HCT116 (cell line): Measurements from ENCODE around the gene GRM4. TPM values are rescaled to one million over a fixed set of nuclear protein-coding genes. Genes with fewer than 3 reads are reported as not detected.

Experiments used
- ATAC-seq: fragments of 200-7000 bp; cut with Tn5 transposase; 2 replicates; pipeline ENCODE4 v1.9.1; 2020; ENCODE audit warnings: mild to moderate bottlenecking, moderate library complexity
- BruUV-seq: library from RNA; stranded (reverse); fragments of 400-500 nt; replicated peaks from 2 replicates; lab custom pipeline; 2021; lab: Mats Ljungman, UMichigan
- CTCF ChIA-PET: fragments of 300-600 bp; sonication (Branson Sonifier 250); formaldehyde crosslinking; loops from one replicate; lab custom pipeline; 2021; ENCODE audit warnings: antibody characterized with exemption; lab: Charles Lee
- POLR2A ChIA-PET: fragments of 300-600, 350-600 bp; sonication (Branson Sonifier 250); formaldehyde crosslinking; loops from one replicate; lab custom pipeline; 2021; ENCODE audit warnings: antibody characterized with exemption; lab: Charles Lee
- RAD21 ChIA-PET, 2 experiments: fragments of 300-600 bp; sonication (Branson Sonifier 250); formaldehyde crosslinking; loops; one replicate each; lab custom pipeline; 2023; ENCODE audit warnings: low total read pairs in 2 of 2; ENCODE audit not compliant: uncharacterized antibody in 2 of 2, unreplicated experiment in 2 of 2, low non-redundant PET in 1 of 2; lab: Charles Lee
- DNase-seq: peaks from one replicate; pipeline ENCODE4 v3.0.0-alpha.2; 2010; ENCODE audit warnings: low read depth, low spot score
- H2AFZ ChIP-seq: fragments of 200-600 bp; shearing (Covaris generic), sonication (generic); 2 replicates; pipeline ENCODE4 v1.6.1; 2017; ENCODE audit warnings: low read depth, mixed run types, mixed read lengths, antibody characterized with exemption, low read length; ENCODE audit not compliant: poor library complexity, severe bottlenecking
- H3K27ac ChIP-seq: 2 replicates; pipeline ENCODE4 v1.5.1; 2012; ENCODE audit warnings: low read depth, low read length
- H3K27me3 ChIP-seq: fragments of 200-600 bp; sonication (generic); 2 replicates; pipeline ENCODE4 v1.6.1; 2016; ENCODE audit warnings: mixed run types, low read length, mixed read lengths; ENCODE audit not compliant: insufficient read depth
- H3K36me3 ChIP-seq, 2 experiments: fragments of 200-500 bp in 1 of 2; fragments of 200-600 bp in 1 of 2; sonication (Bioruptor generic) in 1 of 2; sonication (generic) in 1 of 2; 2 replicates each; pipeline versions ENCODE4 v1.5.1 to v1.6.1; 2014 to 2016; ENCODE audit warnings: low read length in 2 of 2, inconsistent platforms in 1 of 2, mixed read lengths in 1 of 2, mixed run types in 1 of 2; ENCODE audit not compliant: insufficient read depth in 2 of 2, control insufficient read depth in 1 of 2
- H3K4me1 ChIP-seq, 2 experiments: fragments of 200-600 bp in 1 of 2; sonication (generic) in 1 of 2; 2 replicates each; pipeline versions ENCODE4 v1.5.1 to v1.6.1; 2012 to 2017; ENCODE audit warnings: low read length in 2 of 2, inconsistent platforms in 1 of 2, mild to moderate bottlenecking in 1 of 2, mixed read lengths in 1 of 2, mixed run types in 1 of 2, moderate library complexity in 1 of 2; ENCODE audit not compliant: insufficient read depth in 2 of 2, control insufficient read depth in 1 of 2
- H3K4me2 ChIP-seq: fragments of 200-600 bp; sonication (generic); 2 replicates; pipeline ENCODE4 v1.6.1; 2017; ENCODE audit warnings: mixed run types, low read length, mixed read lengths
- H3K4me3 ChIP-seq, 2 experiments: fragments of 200-600 bp in 1 of 2; sonication (generic) in 1 of 2; replicated peaks in 1 of 2; 2 replicates each; pipeline ENCODE4 v1.5.1; 2011 to 2016; ENCODE audit warnings: low read length in 2 of 2, control low read depth in 1 of 2, low read depth in 1 of 2, mild to moderate bottlenecking in 1 of 2, mixed read lengths in 1 of 2, mixed run types in 1 of 2
- H3K79me2 ChIP-seq: fragments of 200-600 bp; sonication (generic); 2 replicates; pipeline ENCODE4 v1.6.1; 2017; ENCODE audit warnings: mild to moderate bottlenecking, mixed run types, low read length, moderate library complexity, mixed read lengths; ENCODE audit not compliant: insufficient read depth
- H3K9ac ChIP-seq: fragments of 200-600 bp; sonication (generic); 2 replicates; pipeline ENCODE4 v1.6.1; 2016; ENCODE audit warnings: low read length, mixed read lengths
- H3K9me2 ChIP-seq: fragments of 200-600 bp; sonication (generic), shearing (Covaris generic); 2 replicates; pipeline ENCODE4 v1.6.1; 2017; ENCODE audit warnings: mixed run types, mild to moderate bottlenecking, moderate library complexity; ENCODE audit not compliant: insufficient read depth
- H3K9me3 ChIP-seq, 2 experiments: fragments of 200-500 bp in 1 of 2; fragments of 200-600 bp in 1 of 2; sonication (Bioruptor generic) in 1 of 2; sonication (generic) in 1 of 2; 2 replicates each; pipeline ENCODE4 v1.6.1; 2014 to 2017; ENCODE audit warnings: low read length in 2 of 2, mixed read lengths in 2 of 2, inconsistent platforms in 1 of 2, low read depth in 1 of 2, mild to moderate bottlenecking in 1 of 2, mixed run types in 1 of 2, moderate library complexity in 1 of 2; ENCODE audit not compliant: control insufficient read depth in 1 of 2, insufficient read depth in 1 of 2
- H4K20me1 ChIP-seq: fragments of 200-600 bp; sonication (generic), shearing (Covaris generic); 2 replicates; pipeline ENCODE4 v1.6.1; 2017; ENCODE audit warnings: mixed run types, mild to moderate bottlenecking, moderate library complexity; ENCODE audit not compliant: insufficient read depth
- CBX3 ChIP-seq: IDR thresholded peaks from 2 replicates; pipeline ENCODE4 v1.6.1; 2012; ENCODE audit warnings: low read depth
- CTCF ChIP-seq, 3 experiments: fragments of 200-600 bp in 1 of 3; sonication (generic) in 1 of 3; IDR thresholded peaks in 2 of 3; conservative IDR thresholded peaks in 1 of 3; 2 replicates each; pipeline ENCODE4 v1.5.1; 2012 to 2017; ENCODE audit warnings: low read depth in 2 of 3, low read length in 2 of 3, antibody characterized with exemption in 1 of 3, borderline replicate concordance in 1 of 3, control low read depth in 1 of 3, mild to moderate bottlenecking in 1 of 3, mixed read lengths in 1 of 3, mixed run types in 1 of 3, moderate library complexity in 1 of 3; ENCODE audit not compliant: insufficient read depth in 1 of 3
- EGR1 ChIP-seq: IDR thresholded peaks from 2 replicates; pipeline ENCODE4 v1.6.1; 2012; ENCODE audit warnings: low read depth
- EZH2 ChIP-seq: fragments of 200-600 bp; sonication (generic); IDR thresholded peaks from 2 replicates; pipeline ENCODE4 v1.6.1; 2017; ENCODE audit warnings: antibody characterized with exemption, mixed run types
- EZH2phosphoT487 ChIP-seq: fragments of 200-600 bp; IDR thresholded peaks from 2 replicates; pipeline ENCODE4 v1.6.1; 2018; ENCODE audit warnings: antibody characterized with exemption, borderline replicate concordance
- JUND ChIP-seq: IDR thresholded peaks from 2 replicates; pipeline ENCODE4 v1.6.1; 2012
- POLR2A ChIP-seq: IDR thresholded peaks from 2 replicates; pipeline ENCODE4 v1.7.0; 2011; ENCODE audit warnings: borderline replicate concordance; ENCODE audit not compliant: insufficient read depth, insufficient read length; ENCODE audit errors: extremely low read depth
- SIN3A ChIP-seq: IDR thresholded peaks from 2 replicates; pipeline ENCODE4 v1.6.1; 2012; ENCODE audit warnings: low read depth
- SP1 ChIP-seq: IDR thresholded peaks from 2 replicates; pipeline ENCODE4 v1.6.1; 2012; ENCODE audit warnings: low read depth
- YY1 ChIP-seq: IDR thresholded peaks from 2 replicates; pipeline ENCODE4 v1.6.1; 2011; ENCODE audit warnings: low read length, low read depth, moderate library complexity, mild to moderate bottlenecking; ENCODE audit not compliant: insufficient replicate concordance; ENCODE audit errors: extremely low read depth
- ZBTB33 ChIP-seq: IDR thresholded peaks from 2 replicates; pipeline ENCODE4 v1.6.1; 2011; ENCODE audit warnings: mild to moderate bottlenecking, low read length, moderate library complexity; ENCODE audit not compliant: insufficient replicate concordance; ENCODE audit errors: extremely low read depth
- ZNF274 ChIP-seq: fragments of 200-500 bp; sonication (Bioruptor generic); IDR thresholded peaks from 2 replicates; pipeline ENCODE4 v1.6.1; 2014; ENCODE audit warnings: mild to moderate bottlenecking, low read depth, low read length, inconsistent platforms
- intact Hi-C: fragments of 100-400 bp; cut with micrococcal nuclease; formaldehyde crosslinking; loops from 2 replicates; pipeline ENCODE4 v1.10.0; 2022
- total RNA-seq: library from RNA; stranded (reverse); gene quantifications from one replicate; pipeline ENCODE4 v1.2.1, GENCODE V29; 2021; ENCODE audit not compliant: unreplicated experiment

GRM4 gene
- total RNA-seq, 1 experiment from 2014 or later: 2.6 TPM

GRCh38 chr6:34062815-34063214 lies 83.1 kb downstream of the GRM4 start:
- Histone ChIP-seq H3K27me3 (peaks cover 5% of the 10 kb centered on the region; the same call in 1 of the 2 replicates), H3K27ac (no peak overlapping the region), H3K4me3 (no peak overlapping the region), H3K9ac (no peak overlapping the region), H3K36me3 (no peaks in the 10 kb centered on the region), H3K9me3 (no peaks in the 10 kb centered on the region), H3K4me1 (no peaks in the 10 kb centered on the region), H3K9me2 (no peaks in the 10 kb centered on the region), H3K4me2 (no peak overlapping the region), H2AFZ (no peak overlapping the region), H3K79me2 (no peaks in the 10 kb centered on the region), H4K20me1 (no peaks in the 10 kb centered on the region)
- no TSS peak for BruUV-seq
- no peak for DNase-seq
- TF ChIP-seq CTCF (IDR thresholded peaks at IDR 0.05 in 2 of 3, conservative IDR thresholded peaks at IDR 0.05 in 1 of 3; ENCODE audit: borderline replicate concordance in 1 of 3, insufficient read depth in 1 of 3, low read depth in 2 of 3, low read length in 2 of 3): peak in 2 of 3 experiments; percentile 36 to 40; a peak in 3 of 6 replicates
- TF ChIP-seq EZH2: no peak
- TF ChIP-seq YY1: no peak
- no peak for ATAC-seq
- intact Hi-C loops: no loop called here
- CTCF ChIA-PET: no interaction called here
- RAD21 ChIA-PET: no interaction called here
- POLR2A ChIA-PET: no interaction called here

- Histone ChIP-seq H2AFZ (no peak overlapping the region), H3K4me1 (no peaks in the 10 kb centered on the region), H3K79me2 (no peaks in the 10 kb centered on the region), H3K4me2 (no peak overlapping the region), H3K27me3 (peaks cover 5% of the 10 kb centered on the region; the same call in 1 of the 2 replicates), H3K27ac (no peak overlapping the region), H3K9ac (no peak overlapping the region), H3K4me3 (no peak overlapping the region), H3K36me3 (no peaks in the 10 kb centered on the region), H3K9me3 (no peaks in the 10 kb centered on the region), H3K9me2 (no peaks in the 10 kb centered on the region), H4K20me1 (no peaks in the 10 kb centered on the region)
- ChIA-PET POLR2A (no interaction called here), CTCF (no interaction called here), RAD21 (no interaction called here)
- no peak for ATAC-seq
- no peak for DNase-seq
- BruUV-seq: no TSS peak
- intact Hi-C loops: no loop called here
- TF ChIP-seq JUND (no peak), ZBTB33 (no peak), CBX3 (no peak), ZNF274 (no peak), EZH2phosphoT487 (no peak), POLR2A (no peak), SP1 (no peak), SIN3A (no peak), CTCF (IDR thresholded peaks at IDR 0.05 in 2 of 3, conservative IDR thresholded peaks at IDR 0.05 in 1 of 3; ENCODE audit: borderline replicate concordance in 1 of 3, insufficient read depth in 1 of 3, low read depth in 2 of 3, low read length in 2 of 3) (no peak), EGR1 (no peak)
These were observed 83.7 kb downstream of the GRM4 start for GRCh38 chr6:34062156-34062555.
